ENCODE measurements around the gene NPBWR2.

NPBWR2 gene

GRCh38 chr20:64116541-64117431, 9.4 kb upstream of the NPBWR2 start:
- DNase-seq = no peak

GRCh38 chr20:64116016-64116415, 8.7 kb upstream of the NPBWR2 start:
- DNase-seq = no peak

- no peak for DNase-seq
Observed at GRCh38 chr20:64115171-64115911, 8.0 kb upstream of the NPBWR2 start.

- DNase-seq = no peak
Observed at GRCh38 chr20:64114356-64114971, 7.1 kb upstream of the NPBWR2 start.

GRCh38 chr20:64113796-64114355, 6.5 kb upstream of the NPBWR2 start:
- DNase-seq = no peak

GRCh38 chr20:64113444-64113775, 6.0 kb upstream of the NPBWR2 start:
- DNase-seq = no peak

- DNase-seq = no peak
Observed at GRCh38 chr20:64112691-64113443, 5.5 kb upstream of the NPBWR2 start.

- DNase-seq = no peak
Observed at GRCh38 chr20:64111841-64112641, 4.7 kb upstream of the NPBWR2 start.

- DNase-seq = no peak
Observed at GRCh38 chr20:64110411-64111068, 3.2 kb upstream of the NPBWR2 start.

GRCh38 chr20:64109831-64110391, 2.5 kb upstream of the NPBWR2 start:
- DNase-seq = no peak

- DNase-seq = no peak
Observed at GRCh38 chr20:64108731-64109681, 1.6 kb upstream of the NPBWR2 start.

- no peak for DNase-seq
Observed at GRCh38 chr20:64107736-64108457, 532 bp upstream of the NPBWR2 start.

- no peak for DNase-seq
Observed at GRCh38 chr20:64106435-64106961, 867 bp downstream of the NPBWR2 start.

GRCh38 chr20:64105846-64106434, 1.4 kb downstream of the NPBWR2 start:
- DNase-seq = no peak

GRCh38 chr20:64104667-64105451, 2.5 kb downstream of the NPBWR2 start:
- no peak for DNase-seq

GRCh38 chr20:64103871-64104666, 3.3 kb downstream of the NPBWR2 start:
- DNase-seq = no peak
